DMS 273 (cell line): Measurements from ENCODE around the gene CNTN4.
"Not testable (repeated sequence)": the region's sequence is repeated elsewhere in the genome, so short reads cannot be mapped to it uniquely, and the experiment has no call there.

Source experiments
- DNase-seq: peaks from one replicate; lab custom pipeline; 2025; ENCODE audit not compliant: unreplicated experiment; lab: John Stamatoyannopoulos, UW

The CNTN4 gene

GRCh38 chr3:2944628-2945027 lies 846.0 kb downstream of the CNTN4 start:
- no peak for DNase-seq

- DNase-seq = no peak
These were observed 846.5 kb downstream of the CNTN4 start for GRCh38 chr3:2945121-2945520.

- no peak for DNase-seq
These were observed 848.9 kb downstream of the CNTN4 start for GRCh38 chr3:2947536-2947935.

- DNase-seq = no peak
These were observed 850.2 kb downstream of the CNTN4 start for GRCh38 chr3:2948882-2949281.

GRCh38 chr3:2950159-2950558 lies 851.5 kb downstream of the CNTN4 start:
- DNase-seq = no peak

GRCh38 chr3:2957115-2957514 lies 858.4 kb downstream of the CNTN4 start:
- DNase-seq = no peak

- no peak for DNase-seq
These were observed 859.9 kb downstream of the CNTN4 start for GRCh38 chr3:2958551-2958950.

GRCh38 chr3:2961576-2961975 lies 862.9 kb downstream of the CNTN4 start:
- DNase-seq = no peak

- DNase-seq = no peak
These were observed 869.2 kb downstream of the CNTN4 start for GRCh38 chr3:2967871-2968270.

- DNase-seq = no peak
These were observed 869.8 kb downstream of the CNTN4 start for GRCh38 chr3:2968475-2968874.

- no peak for DNase-seq
These were observed 877.5 kb downstream of the CNTN4 start for GRCh38 chr3:2976212-2976611.

- DNase-seq = no peak
These were observed 878.1 kb downstream of the CNTN4 start for GRCh38 chr3:2976796-2977195.

- DNase-seq = no peak
These were observed 880.5 kb downstream of the CNTN4 start for GRCh38 chr3:2978977-2979732.

GRCh38 chr3:2984005-2984830 lies 885.6 kb downstream of the CNTN4 start:
- no peak for DNase-seq

- no peak for DNase-seq
These were observed 886.2 kb downstream of the CNTN4 start for GRCh38 chr3:2984831-2985220.

GRCh38 chr3:2985479-2985878 lies 886.8 kb downstream of the CNTN4 start:
- no peak for DNase-seq

- no peak for DNase-seq
These were observed 893.9 kb downstream of the CNTN4 start for GRCh38 chr3:2992534-2992933.

- DNase-seq = not testable (repeated sequence)
These were observed 894.5 kb downstream of the CNTN4 start for GRCh38 chr3:2993130-2993529.

- no peak for DNase-seq
These were observed 895.1 kb downstream of the CNTN4 start for GRCh38 chr3:2993736-2994135.

GRCh38 chr3:2995195-2995594 lies 896.5 kb downstream of the CNTN4 start:
- DNase-seq = no peak

GRCh38 chr3:3005146-3005744 lies 906.6 kb downstream of the CNTN4 start:
- DNase-seq = no peak
